Heart right ventricle (tissue), 16 donors: ENCODE data around the gene S100A7. TPM values are rescaled to one million over a fixed set of nuclear protein-coding genes. Genes with fewer than 3 reads are reported as not detected.
A peak's percentile ranks its signal among the peaks of the same experiment; 100 is the strongest.
"Not testable (repeated sequence)": the region's sequence is repeated elsewhere in the genome, so short reads cannot be mapped to it uniquely, and the experiment has no call there.

Experiments
- ATAC-seq, 8 donors: fragments of 200-7000 bp; cut with Tn5 transposase; one replicate each; pipeline ENCODE4 v1.9.1; 2020; ENCODE audit warnings: mild to moderate bottlenecking in 8 of 8, moderate library complexity in 8 of 8, moderate number of reproducible peaks in 1 of 8
- DNase-seq, 2 donors: peaks; one replicate each; pipeline ENCODE4 v3.0.0-alpha.2; 2020
- H3K27ac ChIP-seq, 10 donors: fragments of 200-600 bp; sonication (generic) in 2 of 10; one replicate each; pipeline versions ENCODE4 v1.5.0 to v1.8.0; 2020 to 2022; ENCODE audit warnings: mild to moderate bottlenecking in 3 of 10
- H3K27me3 ChIP-seq, 7 donors: fragments of 200-600 bp; one replicate each; pipeline ENCODE4 v1.8.0; 2021 to 2022; ENCODE audit warnings: mild to moderate bottlenecking in 2 of 7
- H3K36me3 ChIP-seq, 9 donors: fragments of 200-600 bp; sonication (generic) in 1 of 9; one replicate each; pipeline versions ENCODE4 v1.5.0 to v1.8.0; 2020 to 2022; ENCODE audit warnings: mild to moderate bottlenecking in 2 of 9
- H3K4me1 ChIP-seq, 9 donors: fragments of 200-600 bp; sonication (generic) in 1 of 9; one replicate each; pipeline versions ENCODE4 v1.5.0 to v1.8.0; 2020 to 2022; ENCODE audit warnings: mild to moderate bottlenecking in 4 of 9
- H3K4me3 ChIP-seq, 10 donors: fragments of 200-600 bp; sonication (generic) in 2 of 10; one replicate each; pipeline versions ENCODE4 v1.5.0 to v1.8.0; 2020 to 2022; ENCODE audit warnings: mild to moderate bottlenecking in 7 of 10, moderate library complexity in 2 of 10
- H3K9me3 ChIP-seq, 11 donors: fragments of 200-600 bp in 10 of 11; sonication (generic) in 2 of 11; one replicate each; pipeline versions ENCODE4 v1.5.0 to v1.8.0; 2013 to 2022; ENCODE audit warnings: mild to moderate bottlenecking in 2 of 11, control low read depth in 1 of 11, moderate library complexity in 1 of 11
- CTCF ChIP-seq, 9 donors: fragments of 200-600 bp; sonication (generic) in 2 of 9; IDR thresholded peaks; one replicate each; pipeline versions ENCODE4 v1.5.0 to v1.8.0; 2021 to 2022; ENCODE audit warnings: antibody characterized with exemption in 9 of 9, mild to moderate bottlenecking in 5 of 9, moderate library complexity in 1 of 9
- WGBS, 2 donors: extraction: QIAGEN DNeasy Blood & Tissue Kit; methylation state at CpG; one replicate each; pipeline ENCODE4 v1.1.7; 2013; ENCODE audit warnings: inconsistent platforms in 1 of 2; 5-methylcytosine and 5-hydroxymethylcytosine counted together
- intact Hi-C, 10 donors: fragments of 100-400 bp; cut with DNase I; formaldehyde crosslinking; loops; one replicate each; pipeline versions ENCODE4 v1.11.1 to v1.14.2; 2022
- polyA plus RNA-seq, 2 donors: library from polyadenylated mRNA; stranded (reverse); fragments of 200-250 nt; gene quantifications; one replicate each; pipeline ENCODE4 v1.2.3, GENCODE V29; 2013
- total RNA-seq, 10 donors: library from RNA; stranded (reverse); fragmentation: NEBNext Ultra II Directional in 3 of 10; extraction: Animal tissue kit (Norgen Biotek cat#: 25700) in 3 of 10; gene quantifications; one replicate each; pipeline versions ENCODE4 v1.2.1 to v1.2.4, GENCODE V29; 2021 to 2023
- donor health status: Arrhythmogenic right ventricular cardiomyopathy.
- donor health status: ischemic (EF 13 %, LVEDD 7.1; RV severe dilation, severe dysfunction).
- donor health status: healthy with polysubstance abuse.
- donor health status: DM: no; HTN: yes; CAD: no.
- donor health status: DM: no; HTN: no; CAD: no.
- donor health status: ischemic (EF 25% LVEDD 6.9; RV normal size, moderate dysfunction).
- donor health status: ischemic (EF 25% LVEDD 5.7; RV mildly dilated, moderate dysfunction).
- donor health status: healthy.
- donor health status: DM: yes; HTN: yes; CAD: no.
- donor health status: Ischemic cardiomyopathy.
- donor health status: ischemic (EF 35%, LVEDD 5.7; RV mildly dilated, moderate dysfunction).
- donor health status: nonischemic (EF 11% LVEDD 7.7; RV severe dilation, severe dysfunction).
- donor health status: DM: yes; HTN: yes; CAD: no.
- donor health status: PGD.
- donor health status: ischemic (EF 29% LVEDD 5.4; RV normal size, mild dysfunction).
- donor health status: nonischemic (EF 23%, LVEDD 6.1; RV moderate dilation, normal function).

The S100A7 gene
- total and polyA plus RNA-seq, 12 donors = 0.20 TPM; not detected in 11

- no peaks in the 10 kb centered on the region for H3K36me3 ChIP-seq
- intact Hi-C loops = no loop called here
- no peak overlapping the region for H3K4me3 ChIP-seq
- no peak overlapping the region for H3K27ac ChIP-seq
- DNase-seq (no peak), ATAC-seq (no peak)
- H3K27me3 ChIP-seq = no peaks in the 10 kb centered on the region
- TF ChIP-seq CTCF (IDR thresholded peaks at IDR 0.05) = no peak
- H3K4me1 ChIP-seq = peaks cover 0 to 21% (median 15%) of the 10 kb centered on the region in 9 donors
- peaks cover 0 to 20% (median 5%) of the 10 kb centered on the region in 11 donors for H3K9me3 ChIP-seq
Observed at GRCh38 chr1:153470707-153471106, 10.3 kb upstream of the S100A7 start.

- peaks cover 0 to 24% (median 15%) of the 10 kb centered on the region in 9 donors for H3K4me1 ChIP-seq
- ATAC-seq (peak in 2 of 8 donors; percentile 24 to 51), DNase-seq (no peak)
- H3K4me3 ChIP-seq = no peak overlapping the region
- H3K27me3 ChIP-seq = peaks cover 0 to 4% (median 0%) of the 10 kb centered on the region in 7 donors
- 16 to 18% methylated on average over 5 of the region's 5 CpGs for WGBS, 2 donors
- intact Hi-C loops = loop anchor here in 2 of 10 donors (1.0 to 2.0 kb wide), 2 partner anchors 28 kb away; no protein-coding TSS in a partner anchor
- no peaks in the 10 kb centered on the region for H3K36me3 ChIP-seq
- H3K27ac ChIP-seq = peak overlapping the region in 1 of 10 donors; percentile 21
- H3K9me3 ChIP-seq = peaks cover 0 to 9% (median 5%) of the 10 kb centered on the region in 11 donors
- TF ChIP-seq CTCF (IDR thresholded peaks at IDR 0.05) = no peak
Observed at GRCh38 chr1:153466908-153467307, 6.5 kb upstream of the S100A7 start.

- peak in 7 of 8 donors; percentile 53 to 83 (median 74) for ATAC-seq
- H3K4me3 ChIP-seq = no peak overlapping the region
- peaks cover 0 to under 1% (median 0%) of the 10 kb centered on the region in 11 donors for H3K9me3 ChIP-seq
- no peaks in the 10 kb centered on the region for H3K36me3 ChIP-seq
- no peak overlapping the region for H3K27ac ChIP-seq
- intact Hi-C loops = loop anchor here in 1 of 10 donors (2.0 kb wide), 1 partner anchor 29 kb away; no protein-coding TSS in a partner anchor
- peaks cover 0 to 4% (median 0%) of the 10 kb centered on the region in 7 donors for H3K27me3 ChIP-seq
- TF ChIP-seq CTCF (IDR thresholded peaks at IDR 0.05) = peak; percentile 53 to 85 (median 82)
- DNase-seq = peak; percentile 22 to 63
- 22 to 32% methylated on average over 23 of the region's 23 CpGs for WGBS, 2 donors
- H3K4me1 ChIP-seq = peaks cover 0 to 24% (median 15%) of the 10 kb centered on the region in 9 donors
Observed at GRCh38 chr1:153465811-153466636, 5.6 kb upstream of the S100A7 start.

- H3K27ac ChIP-seq, H3K9me3 ChIP-seq, ATAC-seq, H3K36me3 ChIP-seq, intact Hi-C loops, DNase-seq, H3K4me3 ChIP-seq: not testable (repeated sequence)
- peaks cover 0 to 22% (median 15%) of the 10 kb centered on the region in 9 donors for H3K4me1 ChIP-seq
- H3K27me3 ChIP-seq = peaks cover 0 to 14% (median 0%) of the 10 kb centered on the region in 7 donors
Observed at GRCh38 chr1:153462741-153463140, 2.3 kb upstream of the S100A7 start.

GRCh38 chr1:153459655-153460054 lies 796 bp downstream of the S100A7 start:
- no peak overlapping the region for H3K4me3 ChIP-seq
- 74 to 86% methylated on average over 2 of the region's 2 CpGs for WGBS, 2 donors
- intact Hi-C loops = no loop called here
- DNase-seq = no peak
- no peak for ATAC-seq
- H3K9me3 ChIP-seq = no peaks in the 10 kb centered on the region
- H3K27me3 ChIP-seq = peaks cover 0 to 14% (median 0%) of the 10 kb centered on the region in 7 donors
- H3K27ac ChIP-seq = no peak overlapping the region
- H3K36me3 ChIP-seq = no peaks in the 10 kb centered on the region
- no peak for TF ChIP-seq CTCF (IDR thresholded peaks at IDR 0.05)
- H3K4me1 ChIP-seq = no peaks in the 10 kb centered on the region
